ENCODE results near the gene SPDYA. TPM values are rescaled to one million over a fixed set of nuclear protein-coding genes. Genes with fewer than 3 reads are reported as not detected.

SPDYA gene
- total and polyA plus RNA-seq, 2 of the 4 experiments (the other 2 are of a cell fraction), result not detected

GRCh38 chr2:28802975-28803429, 7.6 kb upstream of the SPDYA start (continued):
- no peak for TF ChIP-seq RAD21 (IDR thresholded peaks at IDR 0.05; ENCODE audit: low read length)

- ATAC-seq (ENCODE audit: low read depth) (no peak), DNase-seq (no peak)
- Histone ChIP-seq H2AK9ac (replicated peaks; ENCODE audit: low read depth, low read length, poor library complexity) (no peak overlapping the region), H3K9ac (ENCODE audit: low read depth, low read length) (peak overlapping the region; percentile 60; the same call in 1 of the 2 replicates), H3K23ac (ENCODE audit: low read depth, low read length) (peak overlapping the region; percentile 93), H2BK5ac (ENCODE audit: low read depth, low read length, poor library complexity, severe bottlenecking) (no peak overlapping the region), H4K5ac (ENCODE audit: low read depth, low read length) (no peak overlapping the region), H3K9me3 (ENCODE audit: control insufficient read depth, insufficient read depth, low read length) (no peaks in the 10 kb centered on the region), H4K8ac (ENCODE audit: low read depth in 2 of 2, low read length in 2 of 2) (peak overlapping the region; percentile 56 to 63; a peak in 1 of 4 replicates), H3K27ac (ENCODE audit: insufficient read depth, low read length) (no peak overlapping the region), H2BK15ac (ENCODE audit: low read depth, low read length) (no peak overlapping the region), H3K79me1 (ENCODE audit: low read depth in 1 of 2, low read length in 2 of 2) (peaks cover 3 to 4% of the 10 kb centered on the region in 2 experiments; a peak in 1 of 4 replicates), H3K56ac (ENCODE audit: extremely low read depth, insufficient read depth, low read length) (no peak overlapping the region), H3K4me2 (ENCODE audit: low read depth, low read length) (peak overlapping the region; percentile 93), H3K4ac (ENCODE audit: low read depth, low read length) (0 out of 2 replicates have a peak overlapping the region, but pooled peaks have one; percentile 62), H3K36me3 (ENCODE audit: control insufficient read depth, insufficient read depth, low read length) (peaks cover 6% of the 10 kb centered on the region), H3K4me3 (ENCODE audit: insufficient read depth, low read depth, low read length) (peak overlapping the region; percentile 70; the same call in 1 of the 2 replicates), H2AK5ac (ENCODE audit: low read depth, low read length) (no peak overlapping the region), H3K14ac (replicated peaks; ENCODE audit: low read depth, low read length) (peak overlapping the region; percentile 83; the same call in 1 of the 2 replicates), H2BK20ac (ENCODE audit: low read depth, low read length) (no peak overlapping the region), H3K9me1 (ENCODE audit: insufficient read depth, low read length) (no peaks in the 10 kb centered on the region), H3K27me3 (ENCODE audit: control insufficient read depth, insufficient read depth, low read length) (no peaks in the 10 kb centered on the region), H3K4me1 (ENCODE audit: control insufficient read depth, insufficient read depth, low read length) (no peaks in the 10 kb centered on the region; the same call in 1 of the 2 replicates), H2AFZ (replicated peaks; ENCODE audit: low read length, poor library complexity) (peak overlapping the region; percentile 97), H4K20me1 (ENCODE audit: insufficient read depth, low read length) (no peaks in the 10 kb centered on the region), H2BK120ac (ENCODE audit: low read depth, low read length) (no peak overlapping the region), H4K91ac (ENCODE audit: insufficient read depth, low read depth, low read length) (no peak overlapping the region), H3K18ac (ENCODE audit: low read depth, low read length) (no peak overlapping the region)
- CTCF ChIA-PET, result interaction anchor here (1.2 to 1.6 kb wide), 2 partner anchors 11 to 146 kb away, joined by 3 to 4 read pairs; no protein-coding TSS in a partner anchor
- in situ Hi-C loops (cut with MboI; ENCODE audit: low sequenced_read_pairs) (no loop called here), intact Hi-C loops (cut with micrococcal nuclease) (no loop called here), dilution Hi-C loops (cut with HindIII; ENCODE audit: low sequenced_read_pairs, unreplicated experiment) (no loop called here)
- TF ChIP-seq CTCF (conservative IDR thresholded peaks at IDR 0.05; ENCODE audit: low read depth, low read length), result no peak
- no peak for TF ChIP-seq SMC3 (IDR thresholded peaks at IDR 0.05; ENCODE audit: low read depth, low read length)
- no peak for TF ChIP-seq MXI1 (IDR thresholded peaks at IDR 0.05; ENCODE audit: borderline replicate concordance, low read depth, low read length)
- WGBS, 2 experiments (ENCODE audit: extremely low coverage in 2 of 2, insufficient read length in 1 of 2), result 89% methylated on average over 5 of the region's 10 CpGs; no CpG with 5 or more reads in 1 of the 2 experiments
- BruUV-seq (replicated peaks), result no TSS peak
- POLR2A ChIA-PET (ENCODE audit: unreplicated experiment), result no interaction called here
Observed at GRCh38 chr2:28809927-28810326, 707 bp upstream of the SPDYA start.
